HG02870 (cell line): ENCODE data around the gene POLR3C.

Experiments used
- ATAC-seq: cut with Tn5 transposase; IDR thresholded peaks from one replicate; pipeline ENCODE4 v1.9.1; 2021; ENCODE audit warnings: mild to moderate bottlenecking, moderate library complexity; ENCODE audit not compliant: unreplicated experiment

Gene POLR3C

DNA sequence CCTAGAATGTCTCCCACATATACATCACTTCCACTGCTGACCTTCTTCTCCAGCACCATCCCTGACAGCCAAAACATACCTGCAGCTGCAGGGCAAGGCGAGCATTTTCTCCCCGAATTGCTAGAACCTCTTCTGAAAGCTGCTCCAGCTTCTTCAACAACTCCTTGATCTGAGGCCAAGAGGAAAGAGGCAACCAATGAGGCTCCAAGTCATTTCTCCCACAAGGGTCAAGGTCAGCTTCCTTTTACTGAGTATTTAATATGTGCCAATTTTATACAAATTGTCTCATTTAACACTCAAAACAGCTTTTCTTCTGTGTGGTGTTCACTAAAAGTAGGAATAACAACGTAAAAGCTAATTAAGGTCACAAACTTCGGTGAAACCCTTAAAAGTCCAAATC, 44.2 kb downstream of the POLR3C start:
- no peak for ATAC-seq

GRCh38 chr1:145871994-145872924, 48.3 kb downstream of the POLR3C start:
- no peak for ATAC-seq

DNA sequence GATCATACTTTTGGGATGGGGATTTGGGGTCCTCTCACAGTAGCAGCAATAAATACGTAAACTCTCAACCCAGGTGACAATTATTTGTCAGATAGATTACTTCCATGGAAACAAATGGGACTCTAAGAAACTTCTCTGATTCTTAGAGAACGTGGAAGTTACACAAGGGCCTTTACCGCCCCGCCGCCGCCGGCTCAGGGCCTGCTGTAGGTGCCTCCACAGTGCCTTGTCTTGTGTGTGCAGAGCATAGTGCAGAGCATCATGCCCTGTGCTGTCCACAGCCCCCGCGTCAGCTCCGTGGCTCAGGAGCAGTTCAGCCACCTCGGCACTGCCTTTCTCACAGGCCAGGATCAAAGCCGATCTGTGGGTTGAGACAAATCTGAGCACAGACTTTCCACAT, 50.6 kb downstream of the POLR3C start:
- ATAC-seq: no peak

- ATAC-seq: no peak
These were observed 54.0 kb downstream of the POLR3C start for GRCh38 chr1:145877923-145878486.

GRCh38 chr1:145878724-145879123, 54.7 kb downstream of the POLR3C start:
- ATAC-seq: no peak

DNA sequence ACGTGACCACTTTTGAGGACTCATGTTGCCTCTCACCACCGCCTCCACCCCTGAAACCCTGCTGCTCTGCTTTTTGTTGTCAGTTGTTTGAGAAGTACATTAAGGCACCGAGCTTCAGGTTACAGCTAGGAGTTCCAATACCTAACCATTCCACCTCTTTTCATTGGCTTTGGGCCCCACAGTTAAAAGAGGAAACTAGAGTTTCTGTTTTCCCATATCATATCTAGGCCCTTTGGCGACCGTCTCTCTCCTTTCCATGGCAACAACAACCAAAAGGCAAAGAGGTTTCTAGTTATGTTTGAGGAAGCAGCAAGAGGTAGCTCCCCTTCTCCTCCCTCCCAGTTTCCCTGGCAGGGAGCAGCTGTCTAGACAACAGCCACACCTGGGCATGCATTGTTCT, 55.8 kb downstream of the POLR3C start:
- ATAC-seq: no peak

GRCh38 chr1:145884675-145885074, 60.7 kb downstream of the POLR3C start:
- ATAC-seq: no peak

- peak; percentile 96 for ATAC-seq
These were observed 61.8 kb downstream of the POLR3C start, which contains the start of gene ANKRD35 for GRCh38 chr1:145885738-145886287. ANKRD35 (minus strand) TSS chr1:145885866; CDS start chr1:145885758, 108 bp downstream.

GRCh38 chr1:145886390-145886789, 62.4 kb downstream of the POLR3C start:
- ATAC-seq: no peak

GRCh38 chr1:145886816-145887215, 62.8 kb downstream of the POLR3C start:
- no peak for ATAC-seq

GRCh38 chr1:145887631-145888030, 63.6 kb downstream of the POLR3C start:
- no peak for ATAC-seq

DNA sequence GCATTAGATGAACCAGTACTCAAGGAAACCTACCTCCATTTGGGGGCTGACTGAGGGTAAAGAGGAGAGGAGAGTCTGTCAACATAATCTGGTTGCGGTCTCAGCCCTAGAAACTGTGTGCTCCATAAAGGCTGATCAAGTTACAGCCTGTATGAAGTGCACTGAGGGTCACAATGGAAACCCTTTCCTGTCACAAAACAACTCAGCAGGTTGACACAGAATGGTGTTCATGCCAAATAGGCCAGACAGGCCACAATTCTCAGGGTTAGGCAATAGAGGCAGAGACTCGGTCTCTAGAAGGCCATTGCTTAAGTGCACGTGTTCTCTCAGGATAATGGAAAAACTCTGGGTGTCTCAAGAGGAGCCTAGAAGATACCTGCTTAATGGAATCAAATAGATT, 65.7 kb downstream of the POLR3C start:
- no peak for ATAC-seq

GRCh38 chr1:145891143-145891542, 67.1 kb downstream of the POLR3C start:
- ATAC-seq: no peak

GRCh38 chr1:145891587-145892485, 67.8 kb downstream of the POLR3C start:
- no peak for ATAC-seq

- no peak for ATAC-seq
These were observed 68.6 kb downstream of the POLR3C start for GRCh38 chr1:145892486-145893087.

DNA sequence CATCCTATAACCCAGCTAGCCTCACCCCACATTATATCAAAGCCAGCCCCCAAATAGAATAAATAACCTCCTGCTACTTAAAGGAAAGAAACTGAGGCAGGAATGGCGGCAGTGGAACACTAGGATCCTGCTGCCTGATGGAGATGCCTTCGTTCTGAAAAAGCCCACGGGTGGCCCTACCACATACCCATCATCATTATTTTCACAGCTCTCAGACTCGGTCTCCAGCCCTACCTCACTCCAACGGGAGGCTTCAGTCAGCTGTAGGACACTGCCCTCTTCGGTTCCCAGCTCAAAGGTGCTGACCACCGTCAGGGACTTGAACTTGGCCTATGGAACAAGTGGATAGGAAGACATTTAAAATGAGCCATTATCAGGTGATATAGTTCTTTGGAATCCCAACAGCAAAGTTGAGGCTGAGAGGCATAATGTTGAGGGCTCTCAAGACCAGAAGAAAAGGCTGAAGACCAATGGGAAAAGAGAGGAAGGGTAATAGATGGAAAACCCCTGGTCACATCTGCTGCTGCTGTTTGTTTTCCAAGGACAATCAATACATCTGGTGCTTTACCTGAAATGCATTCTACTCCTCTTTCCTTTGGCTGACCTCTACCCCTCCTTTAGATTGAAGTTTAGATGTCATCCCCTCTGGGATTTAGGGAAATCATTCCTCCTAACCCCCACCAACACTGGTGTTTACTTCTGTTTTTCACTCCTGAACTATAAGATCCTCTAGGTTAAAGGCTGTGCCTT, 69.5 kb downstream of the POLR3C start:
- no peak for ATAC-seq
